ENCODE data around the gene CACNA1H. TPM values are rescaled to one million over a fixed set of nuclear protein-coding genes. Genes with fewer than 3 reads are reported as not detected.
"Not testable (repeated sequence)": the region's sequence is repeated elsewhere in the genome, so short reads cannot be mapped to it uniquely, and the experiment has no call there.

CACNA1H gene
- total RNA-seq, 2 experiments from 2014 or later: 2.0 to 2.9 TPM

DNA sequence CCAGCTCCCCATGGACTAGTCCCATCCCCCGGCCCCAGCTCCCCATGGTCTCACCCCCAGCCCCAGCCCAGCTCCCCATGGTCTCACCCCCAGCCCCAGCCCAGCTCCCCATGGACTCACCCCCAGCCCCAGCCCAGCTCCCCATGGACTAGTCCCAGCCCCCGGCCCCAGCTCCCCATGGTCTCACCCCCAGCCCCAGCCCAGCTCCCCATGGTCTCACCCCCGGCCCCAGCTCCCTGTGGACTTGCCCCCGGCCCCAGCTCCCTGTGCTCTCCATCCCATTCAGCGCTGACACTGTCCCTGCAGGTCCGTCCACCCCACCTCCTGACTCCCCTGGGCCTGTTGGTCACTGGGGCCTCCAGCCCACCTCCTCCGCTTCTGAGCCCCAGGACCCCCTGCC is 78.4 kb downstream of the CACNA1H start:
- POLR2A ChIA-PET, H3K9me3 Mint-ChIP-seq: not testable (repeated sequence)

DNA sequence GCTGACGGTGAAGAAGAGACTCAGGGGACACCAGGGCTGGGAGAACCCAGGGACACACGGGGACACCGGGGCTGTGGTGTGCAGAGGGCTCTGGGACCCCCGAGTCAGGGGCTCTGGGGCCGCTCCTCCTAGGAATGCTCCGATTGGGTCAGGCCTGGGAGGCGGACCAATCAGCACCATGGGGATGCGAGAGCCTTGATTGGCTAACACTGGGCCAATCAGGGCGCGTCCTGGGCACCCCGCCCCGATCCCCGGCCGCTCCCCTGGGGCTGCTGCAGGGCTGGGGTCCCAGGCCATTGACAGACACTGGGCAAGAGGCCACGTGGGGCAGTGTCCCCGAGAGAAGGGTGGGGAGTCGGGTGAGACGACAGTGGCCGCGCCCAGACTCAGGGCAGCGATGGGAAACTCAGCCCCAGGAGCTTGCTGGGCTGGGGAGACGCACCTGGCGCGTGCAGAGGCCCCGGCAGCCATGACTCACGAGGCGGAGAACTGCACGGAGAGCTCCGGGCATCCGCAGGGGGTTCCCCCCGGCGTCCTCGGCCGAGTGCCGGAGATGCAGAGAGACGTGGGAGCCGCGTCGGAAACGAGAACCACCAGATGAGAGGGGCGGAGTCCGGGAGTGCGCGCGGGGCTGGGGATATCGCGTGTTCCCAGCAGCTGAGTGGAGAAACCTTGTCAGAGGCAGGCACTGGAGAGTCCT is 79.3 kb downstream of the CACNA1H start:
- H3K27me3 Mint-ChIP-seq; DNase-seq; H3K4me1 Mint-ChIP-seq; H3K36me3 Mint-ChIP-seq; ATAC-seq (ENCODE audit: low read depth); H3K9me3 Mint-ChIP-seq; H3K27ac Mint-ChIP-seq; H3K4me3 Mint-ChIP-seq; POLR2A ChIA-PET: not testable (repeated sequence)

More for the DNA sequence above, 78.4 kb downstream of the CACNA1H start:
- not testable (repeated sequence) for H3K27me3 Mint-ChIP-seq; H3K36me3 Mint-ChIP-seq; H3K27ac Mint-ChIP-seq; DNase-seq; H3K4me3 Mint-ChIP-seq; H3K4me1 Mint-ChIP-seq; ATAC-seq (ENCODE audit: low read depth)

DNA sequence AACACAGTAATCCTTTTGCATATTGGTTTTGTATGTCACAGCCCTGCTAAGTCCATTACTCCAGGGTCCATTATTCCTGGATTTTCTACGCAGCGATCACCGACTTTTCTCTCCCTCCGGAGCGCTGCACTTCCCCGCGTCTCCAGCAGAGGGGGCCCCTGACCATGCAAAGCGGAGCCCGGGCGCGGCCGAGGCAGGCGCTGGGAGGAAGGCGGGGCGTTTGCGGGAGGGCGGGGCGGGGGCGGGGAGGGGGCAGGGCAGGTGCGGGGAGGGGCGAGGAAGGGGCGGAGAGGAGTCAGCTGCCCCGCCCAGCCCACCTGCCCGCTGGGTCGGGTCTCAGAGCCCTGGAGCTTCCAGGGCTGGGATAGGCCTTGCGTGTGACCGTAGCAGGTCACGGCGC is 83.8 kb downstream of the CACNA1H start:
- not testable (repeated sequence) for H3K4me1 Mint-ChIP-seq

DNA sequence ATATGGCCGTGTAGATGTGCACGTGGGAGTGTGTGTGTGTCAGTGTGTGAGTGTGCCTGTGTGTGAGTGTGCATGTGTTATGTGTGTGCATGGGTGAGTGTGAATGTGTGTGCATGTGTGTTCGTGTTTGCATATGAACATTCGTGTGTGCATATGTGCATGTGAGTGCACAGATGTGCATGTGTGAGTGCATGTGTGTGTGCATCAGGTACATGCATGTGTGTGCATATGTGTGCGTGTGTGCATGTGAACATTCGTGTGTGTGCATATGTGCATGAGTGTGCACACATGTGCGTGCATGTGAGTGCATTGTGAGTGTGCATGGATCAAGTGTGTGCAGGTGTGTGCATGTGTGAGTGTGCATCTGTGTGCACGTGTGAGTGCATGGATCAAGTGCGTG is 85.1 kb downstream of the CACNA1H start:
- DNase-seq: no peak
- Mint-ChIP-seq H3K4me1 (no peaks in the 10 kb centered on the region), H3K9me3 (no peaks in the 10 kb centered on the region), H3K27ac (no peak overlapping the region), H3K4me3 (no peak overlapping the region), H3K36me3 (no peaks in the 10 kb centered on the region), H3K27me3 (no peaks in the 10 kb centered on the region)
- ATAC-seq (ENCODE audit: low read depth): no peak
- POLR2A ChIA-PET: no interaction called here

More for the DNA sequence above, 83.8 kb downstream of the CACNA1H start:
- H3K36me3 Mint-ChIP-seq, H3K27ac Mint-ChIP-seq, POLR2A ChIA-PET, H3K27me3 Mint-ChIP-seq, DNase-seq, H3K9me3 Mint-ChIP-seq, H3K4me3 Mint-ChIP-seq: not testable (repeated sequence)
- peak; percentile 48 for ATAC-seq (ENCODE audit: low read depth)

DNA sequence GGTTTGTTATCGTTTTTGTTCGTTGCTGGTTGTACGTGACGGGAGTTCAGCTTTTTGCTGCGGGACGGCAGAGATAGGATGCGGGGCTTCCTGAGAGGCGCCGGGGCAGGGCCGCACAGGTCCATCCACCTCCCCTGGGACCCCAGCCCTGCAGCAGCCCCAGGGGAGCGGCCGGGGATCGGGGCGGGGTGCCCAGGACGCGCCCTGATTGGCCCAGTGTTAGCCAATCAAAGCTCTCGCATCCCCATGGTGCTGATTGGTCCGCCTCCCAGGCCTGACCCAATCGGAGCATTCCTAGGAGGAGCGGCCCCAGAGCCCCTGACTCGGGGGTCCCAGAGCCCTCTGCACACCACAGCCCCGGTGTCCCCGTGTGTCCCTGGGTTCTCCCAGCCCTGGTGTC is 86.0 kb downstream of the CACNA1H start:
- H3K27me3 Mint-ChIP-seq; H3K4me1 Mint-ChIP-seq; ATAC-seq (ENCODE audit: low read depth); H3K36me3 Mint-ChIP-seq; DNase-seq; H3K9me3 Mint-ChIP-seq; H3K4me3 Mint-ChIP-seq; H3K27ac Mint-ChIP-seq; POLR2A ChIA-PET: not testable (repeated sequence)

DNA sequence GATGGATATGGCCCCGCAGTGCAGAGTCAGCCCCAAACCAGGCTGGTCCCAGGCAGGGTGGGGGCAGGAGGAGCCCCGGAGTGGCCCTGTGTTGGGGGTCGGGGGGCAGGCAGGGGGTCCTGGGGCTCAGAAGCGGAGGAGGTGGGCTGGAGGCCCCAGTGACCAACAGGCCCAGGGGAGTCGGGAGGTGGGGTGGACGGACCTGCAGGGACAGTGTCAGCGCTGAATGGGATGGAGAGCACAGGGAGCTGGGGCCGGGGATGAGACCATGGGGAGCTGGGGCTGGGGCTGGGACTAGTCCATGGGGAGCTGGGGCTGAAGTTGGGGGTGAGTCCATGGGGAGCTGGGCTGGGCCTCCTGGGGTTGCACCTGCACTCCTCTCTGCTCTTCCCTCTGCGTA is 86.7 kb downstream of the CACNA1H start:
- H3K4me1 Mint-ChIP-seq; ATAC-seq (ENCODE audit: low read depth); H3K36me3 Mint-ChIP-seq; DNase-seq; H3K9me3 Mint-ChIP-seq; H3K27ac Mint-ChIP-seq; POLR2A ChIA-PET; H3K4me3 Mint-ChIP-seq; H3K27me3 Mint-ChIP-seq: not testable (repeated sequence)

DNA sequence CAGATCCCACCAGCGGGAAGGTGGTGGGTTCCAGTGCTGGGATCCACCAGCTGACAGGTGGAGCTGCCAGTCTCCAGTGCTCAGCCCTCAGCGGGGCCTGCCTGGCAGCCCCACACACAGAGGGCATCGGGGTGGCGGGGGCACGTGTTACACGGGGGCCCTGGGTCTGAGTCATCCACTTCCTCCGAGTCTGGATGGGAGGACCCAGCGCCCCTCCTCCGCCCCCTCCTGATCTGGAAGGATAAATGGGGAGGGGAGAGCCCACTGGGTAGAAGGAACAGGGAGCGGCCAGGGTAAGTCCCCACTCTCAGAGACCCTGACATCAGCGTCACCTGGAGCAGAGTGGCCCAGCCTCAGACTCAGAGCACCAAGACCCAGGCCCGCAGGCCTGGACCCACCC is 87.5 kb downstream of the CACNA1H start, which contains the start of gene TPSAB1:
TSS of gene TPSAB1 (plus strand) at position 270 of the 400 bp plus-strand sequence. CDS start 234 bp downstream, outside the sequence.
- H3K9me3 Mint-ChIP-seq; H3K4me3 Mint-ChIP-seq; H3K4me1 Mint-ChIP-seq; DNase-seq; ATAC-seq (ENCODE audit: low read depth); H3K27ac Mint-ChIP-seq; H3K36me3 Mint-ChIP-seq; POLR2A ChIA-PET; H3K27me3 Mint-ChIP-seq: not testable (repeated sequence)

DNA sequence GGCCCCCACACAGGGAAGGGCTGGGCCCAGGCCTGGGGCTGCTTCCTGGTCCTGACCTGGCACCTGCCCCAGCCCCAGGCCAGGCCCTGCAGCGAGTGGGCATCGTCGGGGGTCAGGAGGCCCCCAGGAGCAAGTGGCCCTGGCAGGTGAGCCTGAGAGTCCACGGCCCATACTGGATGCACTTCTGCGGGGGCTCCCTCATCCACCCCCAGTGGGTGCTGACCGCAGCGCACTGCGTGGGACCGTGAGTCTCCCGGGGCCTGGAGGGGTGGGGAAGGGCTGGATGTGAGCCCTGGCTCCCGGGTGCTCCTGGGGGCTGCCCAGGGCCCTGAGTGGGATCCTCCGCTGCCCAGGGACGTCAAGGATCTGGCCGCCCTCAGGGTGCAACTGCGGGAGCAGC is 88.2 kb downstream of the CACNA1H start:
- POLR2A ChIA-PET; H3K9me3 Mint-ChIP-seq; H3K27ac Mint-ChIP-seq; H3K4me3 Mint-ChIP-seq; H3K36me3 Mint-ChIP-seq; DNase-seq; H3K27me3 Mint-ChIP-seq; ATAC-seq (ENCODE audit: low read depth); H3K4me1 Mint-ChIP-seq: not testable (repeated sequence)

DNA sequence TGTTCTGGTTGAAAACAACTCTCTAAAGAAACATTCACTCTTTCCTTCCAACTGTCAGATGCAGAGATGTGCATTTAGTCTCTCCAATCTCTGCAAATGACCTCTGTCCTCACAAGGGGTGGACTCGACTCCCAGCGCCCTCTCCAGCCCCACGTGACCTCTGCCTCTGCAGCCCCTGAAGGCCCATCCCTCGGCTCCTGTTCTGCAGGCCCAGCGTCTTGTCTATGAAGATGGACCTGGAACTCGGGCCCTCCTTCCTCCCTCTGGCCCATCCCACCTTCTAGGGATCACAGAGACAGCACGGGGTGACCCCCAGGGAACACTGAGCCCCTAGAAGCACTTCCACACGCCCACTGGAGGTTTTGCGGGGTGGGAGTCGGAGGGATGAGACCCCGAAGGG is 90.5 kb downstream of the CACNA1H start:
- POLR2A ChIA-PET; H3K9me3 Mint-ChIP-seq; ATAC-seq (ENCODE audit: low read depth); H3K27ac Mint-ChIP-seq; DNase-seq; H3K36me3 Mint-ChIP-seq; H3K27me3 Mint-ChIP-seq; H3K4me1 Mint-ChIP-seq; H3K4me3 Mint-ChIP-seq: not testable (repeated sequence)

DNA sequence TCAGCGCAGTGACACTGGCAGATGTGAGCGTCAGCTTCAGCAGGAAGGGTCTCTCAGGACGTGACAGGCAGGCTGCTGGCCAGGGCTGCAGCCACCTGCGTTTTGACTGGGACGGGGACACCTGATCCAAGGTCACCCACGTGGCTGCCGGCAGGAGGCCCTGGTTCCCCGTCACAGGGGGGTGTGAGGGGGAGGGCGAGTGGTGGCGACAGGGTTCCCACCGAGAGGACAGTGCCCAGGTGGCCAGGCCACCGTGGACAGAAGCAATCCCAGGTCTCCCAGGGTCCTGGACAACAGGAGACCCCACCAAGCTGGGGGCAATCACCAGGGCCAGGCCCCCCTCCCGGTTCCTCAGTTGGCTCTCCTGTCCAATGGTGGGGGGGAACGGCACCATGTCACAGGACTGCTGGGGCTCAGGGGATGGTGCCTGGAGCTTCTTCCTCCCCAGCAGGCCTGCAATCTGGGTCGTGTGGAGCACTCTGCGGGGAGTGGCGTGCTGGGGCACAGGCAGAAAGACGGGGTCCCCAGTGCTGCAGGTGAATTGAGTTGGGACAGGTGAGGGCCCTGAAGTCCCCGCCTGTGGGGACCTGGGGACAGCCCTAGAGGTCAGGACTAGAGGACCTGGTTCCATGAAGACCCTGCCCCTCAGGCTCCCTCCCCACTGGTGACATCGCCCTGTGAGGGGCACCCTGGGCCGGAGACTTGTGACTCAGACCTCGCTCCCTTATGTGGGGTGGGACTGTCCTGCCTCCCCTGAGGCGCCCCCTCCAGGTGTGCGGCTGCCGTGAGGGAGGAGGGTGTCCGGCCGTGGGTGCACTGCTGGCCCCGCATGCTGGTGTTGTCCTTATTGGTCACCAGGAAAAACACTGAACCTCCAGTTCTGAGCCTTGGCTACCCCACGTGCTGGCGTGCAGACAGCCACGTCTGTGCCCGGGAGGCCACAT is 91.3 kb downstream of the CACNA1H start:
- H3K4me1 Mint-ChIP-seq; H3K9me3 Mint-ChIP-seq; H3K4me3 Mint-ChIP-seq; H3K27ac Mint-ChIP-seq; H3K27me3 Mint-ChIP-seq; POLR2A ChIA-PET; H3K36me3 Mint-ChIP-seq; ATAC-seq (ENCODE audit: low read depth); DNase-seq: not testable (repeated sequence)

DNA sequence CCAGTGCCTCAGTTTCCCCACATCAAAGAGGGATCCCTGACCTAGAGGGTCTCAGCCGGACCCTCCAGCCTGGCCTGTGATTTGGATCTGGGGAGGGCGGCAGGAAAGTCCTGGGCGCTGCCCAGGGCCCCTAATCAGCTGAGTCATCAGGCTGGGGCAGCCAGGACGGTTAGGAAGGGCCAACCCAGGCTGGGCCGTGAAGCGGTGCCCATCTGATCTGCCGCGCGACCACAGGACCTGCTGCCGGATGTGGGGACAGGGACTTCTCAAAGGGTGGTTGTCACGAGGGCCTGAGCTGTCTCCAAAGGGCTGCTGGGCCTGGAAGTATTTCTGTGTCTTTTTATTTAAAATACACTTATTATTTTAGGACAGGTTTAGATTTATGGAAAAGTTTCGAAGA is 92.0 kb downstream of the CACNA1H start:
- Mint-ChIP-seq H3K9me3 (no peaks in the 10 kb centered on the region), H3K27me3 (peaks cover 2% of the 10 kb centered on the region), H3K36me3 (no peaks in the 10 kb centered on the region), H3K27ac (no peak overlapping the region), H3K4me1 (no peaks in the 10 kb centered on the region), H3K4me3 (no peak overlapping the region)
- POLR2A ChIA-PET: no interaction called here
- DNase-seq (no peak), ATAC-seq (ENCODE audit: low read depth) (no peak)

DNA sequence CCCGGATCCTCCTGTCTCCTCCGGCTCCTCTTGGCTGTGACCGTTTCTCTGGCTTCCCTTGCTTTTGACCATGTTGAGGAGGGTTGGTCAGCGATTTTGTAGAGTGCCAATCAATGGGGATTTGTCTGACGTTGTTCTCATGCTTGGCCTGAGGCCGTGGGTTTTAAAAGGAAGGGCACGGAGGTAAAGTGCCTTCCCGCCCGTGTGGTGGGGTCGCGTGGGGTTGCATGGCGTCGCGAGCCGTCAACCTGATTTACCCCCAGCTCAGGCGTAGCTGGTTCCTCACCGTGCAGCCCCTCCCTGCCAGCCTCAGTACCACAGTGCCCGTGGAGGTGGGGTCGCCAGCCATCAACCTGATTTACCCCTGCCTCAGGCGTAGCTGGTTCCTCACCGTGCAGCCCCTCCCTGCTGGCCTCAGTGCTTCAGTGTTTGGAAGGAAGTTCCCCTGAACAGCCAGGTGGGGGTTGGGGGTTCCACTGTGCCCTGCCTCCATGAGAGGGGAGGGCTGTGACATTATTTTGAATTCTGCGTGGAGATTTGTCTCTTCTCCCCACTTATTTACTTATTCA is 92.6 kb downstream of the CACNA1H start:
- no peaks in the 10 kb centered on the region for H3K9me3 Mint-ChIP-seq
- ATAC-seq (ENCODE audit: low read depth) (no peak), DNase-seq (no peak)
- H3K27ac Mint-ChIP-seq: no peak overlapping the region
- peaks cover 2% of the 10 kb centered on the region for H3K27me3 Mint-ChIP-seq
- no peaks in the 10 kb centered on the region for H3K36me3 Mint-ChIP-seq
- no peaks in the 10 kb centered on the region for H3K4me1 Mint-ChIP-seq
- POLR2A ChIA-PET: no interaction called here
- no peak overlapping the region for H3K4me3 Mint-ChIP-seq

DNA sequence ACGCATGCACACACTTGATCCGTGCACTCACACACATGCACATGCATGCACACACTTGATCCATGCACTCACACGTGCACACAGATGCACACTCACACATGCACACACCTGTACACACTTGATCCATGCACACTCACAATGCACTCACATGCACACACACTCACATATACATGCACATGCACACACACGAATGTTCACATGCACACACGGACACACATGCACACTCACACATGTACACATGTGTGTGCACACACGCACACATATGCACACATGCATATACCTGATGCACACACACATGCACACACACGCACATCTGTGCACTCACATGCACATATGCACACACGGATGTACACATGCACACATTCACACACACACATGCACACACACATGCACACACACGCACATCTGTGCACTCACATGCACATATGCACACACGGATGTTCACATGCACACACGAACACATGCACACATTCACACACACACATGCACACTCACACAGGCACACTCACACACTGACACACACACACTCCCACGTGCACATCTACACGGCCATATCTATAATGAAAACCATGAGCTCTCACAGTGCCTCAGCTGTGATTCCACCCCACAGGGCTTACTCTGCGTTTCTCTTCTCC is 95.1 kb downstream of the CACNA1H start:
- POLR2A ChIA-PET; H3K36me3 Mint-ChIP-seq; H3K27ac Mint-ChIP-seq; H3K9me3 Mint-ChIP-seq; H3K4me3 Mint-ChIP-seq; ATAC-seq (ENCODE audit: low read depth); H3K27me3 Mint-ChIP-seq; DNase-seq; H3K4me1 Mint-ChIP-seq: not testable (repeated sequence)

All from activated naive CD8-positive, alpha-beta T cell treated with anti-CD3 and anti-CD28 coated beads, Interleukin-2, amount 10 ng/mL, durations not matched to agents 7 days and 5 days (primary cell).